Memory B cell (primary cell): ENCODE results near the gene EAF1.

Experiments used
- ATAC-seq: fragments of 150-1000 bp; cut with Tn5 transposase; 2 replicates; pipeline ENCODE4 v1.10.0; 2021; ENCODE audit warnings: low read depth, mild to moderate bottlenecking, moderate library complexity
- DNase-seq, 2 donors: peaks; one replicate each; pipeline ENCODE4 v3.0.0; 2022; ENCODE audit warnings: low spot score in 2 of 2
- H3K27ac Mint-ChIP-seq: one replicate; pipeline ENCODE4 v1.8.0; 2022; ENCODE audit warnings: mild to moderate bottlenecking, moderate library complexity, mixed read lengths
- H3K27me3 Mint-ChIP-seq: one replicate; pipeline ENCODE4 v1.8.0; 2022; ENCODE audit warnings: mixed read lengths
- H3K36me3 Mint-ChIP-seq: one replicate; pipeline ENCODE4 v1.8.0; 2022; ENCODE audit warnings: mild to moderate bottlenecking, mixed read lengths
- H3K4me1 Mint-ChIP-seq: one replicate; pipeline ENCODE4 v1.8.0; 2022; ENCODE audit warnings: mixed read lengths
- H3K4me3 Mint-ChIP-seq: one replicate; pipeline ENCODE4 v1.8.0; 2022; ENCODE audit warnings: mild to moderate bottlenecking, moderate library complexity, mixed read lengths
- H3K9me3 Mint-ChIP-seq: one replicate; pipeline ENCODE4 v1.8.0; 2022; ENCODE audit warnings: mixed read lengths

The EAF1 gene

DNA sequence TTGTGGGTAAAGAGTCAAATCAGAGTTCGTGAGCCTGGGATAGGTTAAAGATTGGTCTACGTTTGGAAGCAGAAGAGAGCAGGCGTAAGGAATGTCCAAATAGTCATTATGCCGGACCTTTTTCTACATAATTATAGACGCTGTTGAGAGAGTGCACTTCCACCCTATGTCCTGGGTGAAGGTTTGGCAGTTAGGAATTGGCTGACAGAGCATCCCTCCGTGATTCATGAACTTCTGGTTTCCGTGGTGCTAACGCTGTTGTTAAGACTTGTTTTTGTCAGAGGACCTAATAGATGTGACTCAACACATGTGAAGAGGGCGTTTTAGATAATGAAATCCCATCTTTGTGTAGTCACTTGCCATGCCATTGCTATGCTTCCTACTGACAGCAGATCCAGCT, 1.1 kb downstream of the EAF1 start:
- H3K36me3 Mint-ChIP-seq: peaks cover 14% of the 10 kb centered on the region
- no peak for DNase-seq

DNA sequence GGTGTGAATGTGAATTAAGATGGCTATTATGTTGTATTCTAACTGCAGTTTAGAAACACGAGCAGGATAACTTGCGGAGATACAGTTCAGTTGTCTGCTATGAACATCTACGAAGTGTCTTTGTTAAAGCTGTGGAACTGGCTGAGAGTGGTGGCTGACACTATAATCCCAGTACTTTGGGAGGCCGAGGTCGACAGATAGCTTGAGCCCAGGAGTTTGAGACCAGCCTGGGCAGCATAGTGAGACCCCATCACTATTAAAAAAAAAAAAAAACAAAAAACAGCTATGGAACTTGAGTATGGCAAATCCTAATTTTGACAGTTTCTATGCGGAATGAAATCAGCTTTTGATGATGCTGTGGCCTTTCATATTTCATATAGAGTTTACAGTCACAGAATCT, 1.7 kb downstream of the EAF1 start:
- no peaks in the 10 kb centered on the region for H3K9me3 Mint-ChIP-seq
- H3K36me3 Mint-ChIP-seq: peaks cover 15% of the 10 kb centered on the region
- ATAC-seq: no peak
- H3K4me3 Mint-ChIP-seq: peak overlapping the region; percentile 94
- peaks cover 31% of the 10 kb centered on the region for H3K4me1 Mint-ChIP-seq
- no peaks in the 10 kb centered on the region for H3K27me3 Mint-ChIP-seq
- H3K27ac Mint-ChIP-seq: peak overlapping the region; percentile 94
- DNase-seq: no peak

More for the DNA sequence above, 1.1 kb downstream of the EAF1 start:
- peak overlapping the region; percentile 94 for H3K27ac Mint-ChIP-seq
- H3K9me3 Mint-ChIP-seq: no peaks in the 10 kb centered on the region
- peak overlapping the region; percentile 94 for H3K4me3 Mint-ChIP-seq
- no peak for ATAC-seq
- H3K4me1 Mint-ChIP-seq: peaks cover 31% of the 10 kb centered on the region
- no peaks in the 10 kb centered on the region for H3K27me3 Mint-ChIP-seq

GRCh38 chr3:15430624-15431023, 3.2 kb downstream of the EAF1 start:
- no peak for ATAC-seq
- Mint-ChIP-seq H3K27me3 (no peaks in the 10 kb centered on the region), H3K9me3 (no peaks in the 10 kb centered on the region), H3K27ac (no peak overlapping the region), H3K4me1 (peaks cover 27% of the 10 kb centered on the region), H3K36me3 (peaks cover 18% of the 10 kb centered on the region), H3K4me3 (no peak overlapping the region)
- no peak for DNase-seq

- ATAC-seq: no peak
- DNase-seq: no peak
- H3K4me1 Mint-ChIP-seq: peaks cover 21% of the 10 kb centered on the region
- H3K36me3 Mint-ChIP-seq: peaks cover 20% of the 10 kb centered on the region
- no peaks in the 10 kb centered on the region for H3K9me3 Mint-ChIP-seq
- no peaks in the 10 kb centered on the region for H3K27me3 Mint-ChIP-seq
- no peak overlapping the region for H3K4me3 Mint-ChIP-seq
- peak overlapping the region; percentile 22 for H3K27ac Mint-ChIP-seq
Observed at GRCh38 chr3:15431256-15431837, 3.9 kb downstream of the EAF1 start.

DNA sequence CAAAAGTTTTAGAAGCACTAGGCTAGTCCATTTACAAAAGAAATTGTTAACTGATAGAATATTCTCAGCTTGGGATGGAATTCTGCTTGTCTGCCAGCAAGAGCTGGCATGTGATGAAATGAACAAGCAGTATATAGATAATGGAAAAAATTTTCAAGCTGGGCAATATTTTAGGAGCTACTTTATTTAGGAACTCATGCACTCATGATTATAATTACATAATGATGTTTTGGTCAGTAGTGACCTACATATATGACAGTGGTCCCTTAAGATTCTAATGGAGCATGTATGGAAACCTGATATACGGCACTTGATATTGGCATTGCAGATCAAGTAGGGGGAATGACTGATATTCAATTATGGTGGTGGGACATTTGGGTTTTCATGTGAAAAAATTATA, 6.1 kb downstream of the EAF1 start:
- H3K4me3 Mint-ChIP-seq: no peak overlapping the region
- DNase-seq: no peak
- H3K4me1 Mint-ChIP-seq: peaks cover 9% of the 10 kb centered on the region
- H3K36me3 Mint-ChIP-seq: peaks cover 21% of the 10 kb centered on the region
- no peaks in the 10 kb centered on the region for H3K9me3 Mint-ChIP-seq
- no peak for ATAC-seq
- H3K27ac Mint-ChIP-seq: no peak overlapping the region
- no peaks in the 10 kb centered on the region for H3K27me3 Mint-ChIP-seq

GRCh38 chr3:15434756-15435155, 7.4 kb downstream of the EAF1 start:
- H3K9me3 Mint-ChIP-seq: no peaks in the 10 kb centered on the region
- ATAC-seq (no peak), DNase-seq (no peak)
- no peak overlapping the region for H3K27ac Mint-ChIP-seq
- H3K27me3 Mint-ChIP-seq: no peaks in the 10 kb centered on the region
- H3K4me1 Mint-ChIP-seq: peaks cover 4% of the 10 kb centered on the region
- peaks cover 24% of the 10 kb centered on the region for H3K36me3 Mint-ChIP-seq
- H3K4me3 Mint-ChIP-seq: no peak overlapping the region

GRCh38 chr3:15436246-15436645, 8.8 kb downstream of the EAF1 start:
- H3K27ac Mint-ChIP-seq: no peak overlapping the region

DNA sequence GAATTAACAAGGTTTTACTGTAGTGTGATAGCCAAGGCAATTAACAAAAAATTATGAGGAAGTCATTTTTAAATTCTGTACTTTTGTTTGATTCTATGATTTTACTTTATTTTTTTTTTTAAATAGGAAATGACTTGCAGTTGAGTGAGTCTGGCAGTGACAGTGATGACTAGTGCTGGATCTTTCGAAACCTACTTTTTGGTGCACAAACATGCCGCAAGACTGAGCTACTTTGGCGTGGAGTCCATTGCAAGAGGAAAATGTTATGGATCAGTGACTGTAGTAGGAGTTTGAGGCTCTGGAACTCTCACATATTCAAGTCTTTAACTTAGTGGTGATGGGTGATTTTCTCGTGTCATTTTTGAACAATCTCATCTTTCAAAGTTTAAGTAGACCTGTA, 11.6 kb downstream of the EAF1 start:
- H3K27ac Mint-ChIP-seq: no peak overlapping the region

More at GRCh38 chr3:15436246-15436645, 8.8 kb downstream of the EAF1 start:
- no peak for ATAC-seq
- H3K4me1 Mint-ChIP-seq: peaks cover 3% of the 10 kb centered on the region
- H3K9me3 Mint-ChIP-seq: no peaks in the 10 kb centered on the region
- H3K4me3 Mint-ChIP-seq: no peak overlapping the region
- H3K27me3 Mint-ChIP-seq: no peaks in the 10 kb centered on the region
- no peak for DNase-seq
- H3K36me3 Mint-ChIP-seq: peaks cover 32% of the 10 kb centered on the region

GRCh38 chr3:15439476-15439875, 12.1 kb downstream of the EAF1 start:
- no peak overlapping the region for H3K27ac Mint-ChIP-seq
- no peaks in the 10 kb centered on the region for H3K27me3 Mint-ChIP-seq
- no peak for ATAC-seq
- H3K4me3 Mint-ChIP-seq: no peak overlapping the region
- no peaks in the 10 kb centered on the region for H3K9me3 Mint-ChIP-seq
- H3K36me3 Mint-ChIP-seq: peaks cover 34% of the 10 kb centered on the region
- H3K4me1 Mint-ChIP-seq: peaks cover 2% of the 10 kb centered on the region
- DNase-seq: no peak

More for the DNA sequence above, 11.6 kb downstream of the EAF1 start:
- Mint-ChIP-seq H3K36me3 (peaks cover 34% of the 10 kb centered on the region), H3K4me3 (no peak overlapping the region), H3K27me3 (no peaks in the 10 kb centered on the region), H3K9me3 (no peaks in the 10 kb centered on the region), H3K4me1 (peaks cover 2% of the 10 kb centered on the region)
- no peak for ATAC-seq
- DNase-seq: no peak

DNA sequence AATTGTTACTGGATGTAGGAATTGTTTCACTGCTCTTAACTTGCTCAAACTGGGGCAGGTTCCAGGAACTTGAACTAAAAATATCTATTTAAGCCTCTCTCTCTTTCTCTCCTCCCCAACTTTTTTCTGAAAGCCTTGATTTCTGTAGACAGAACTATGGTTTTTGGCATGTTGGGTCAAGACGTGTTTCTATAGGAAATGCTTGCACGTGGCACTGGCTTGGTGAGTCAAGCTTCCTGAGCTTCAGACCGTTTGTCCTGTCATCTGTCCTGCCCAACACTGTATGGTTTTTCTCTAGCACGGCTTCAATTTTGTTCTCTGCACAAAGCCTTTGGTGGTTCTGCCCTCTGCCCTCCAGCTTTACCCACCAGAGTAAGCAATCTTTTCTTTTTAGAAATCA, 13.5 kb downstream of the EAF1 start:
- H3K36me3 Mint-ChIP-seq: peaks cover 33% of the 10 kb centered on the region
- no peaks in the 10 kb centered on the region for H3K27me3 Mint-ChIP-seq
- H3K27ac Mint-ChIP-seq: peak overlapping the region; percentile 37
- no peak for DNase-seq
- no peaks in the 10 kb centered on the region for H3K4me1 Mint-ChIP-seq
- ATAC-seq: no peak
- no peak overlapping the region for H3K4me3 Mint-ChIP-seq
- no peaks in the 10 kb centered on the region for H3K9me3 Mint-ChIP-seq

- no peak for DNase-seq
- Mint-ChIP-seq H3K36me3 (peaks cover 26% of the 10 kb centered on the region), H3K27me3 (no peaks in the 10 kb centered on the region), H3K4me1 (no peaks in the 10 kb centered on the region), H3K27ac (peak overlapping the region; percentile 37), H3K9me3 (no peaks in the 10 kb centered on the region), H3K4me3 (no peak overlapping the region)
- no peak for ATAC-seq
Observed at GRCh38 chr3:15443826-15444524, 16.6 kb downstream of the EAF1 start.

GRCh38 chr3:15449489-15450224, 22.3 kb downstream of the EAF1 start:
- Mint-ChIP-seq H3K4me3 (no peak overlapping the region), H3K4me1 (no peaks in the 10 kb centered on the region), H3K27ac (no peak overlapping the region), H3K9me3 (no peaks in the 10 kb centered on the region), H3K27me3 (no peaks in the 10 kb centered on the region), H3K36me3 (peaks cover 6% of the 10 kb centered on the region)
- DNase-seq: no peak
- no peak for ATAC-seq

- H3K4me1 Mint-ChIP-seq: no peaks in the 10 kb centered on the region
- peaks cover 4% of the 10 kb centered on the region for H3K36me3 Mint-ChIP-seq
- ATAC-seq: no peak
- H3K4me3 Mint-ChIP-seq: no peak overlapping the region
- DNase-seq: no peak
- no peak overlapping the region for H3K27ac Mint-ChIP-seq
- no peaks in the 10 kb centered on the region for H3K27me3 Mint-ChIP-seq
- H3K9me3 Mint-ChIP-seq: no peaks in the 10 kb centered on the region
Observed at GRCh38 chr3:15450438-15451215, 23.2 kb downstream of the EAF1 start.
